IPS-18a (cell line): ENCODE measurements around the gene UMODL1.

Experiments
- H3K27ac ChIP-seq: one replicate; pipeline ENCODE4 v1.5.1; 2013; ENCODE audit warnings: low read length
- H3K27me3 ChIP-seq: one replicate; pipeline ENCODE4 v1.6.1; 2013; ENCODE audit warnings: mild to moderate bottlenecking, low read length; ENCODE audit not compliant: control insufficient read depth, insufficient read depth
- H3K36me3 ChIP-seq: one replicate; pipeline ENCODE4 v1.6.1; 2013; ENCODE audit warnings: low read depth, low read length; ENCODE audit not compliant: control insufficient read depth
- H3K4me1 ChIP-seq: one replicate; pipeline ENCODE4 v1.6.1; 2013; ENCODE audit warnings: low read depth, low read length; ENCODE audit not compliant: control insufficient read depth
- H3K4me3 ChIP-seq: one replicate; pipeline ENCODE4 v1.5.1; 2013; ENCODE audit warnings: low read length
- H3K9ac ChIP-seq: one replicate; pipeline ENCODE4 v1.6.1; 2013; ENCODE audit warnings: mild to moderate bottlenecking, low read length, moderate library complexity
- H3K9me3 ChIP-seq: one replicate; pipeline ENCODE4 v1.6.1; 2013; ENCODE audit warnings: low read depth, low read length; ENCODE audit not compliant: control insufficient read depth

The UMODL1 gene

DNA sequence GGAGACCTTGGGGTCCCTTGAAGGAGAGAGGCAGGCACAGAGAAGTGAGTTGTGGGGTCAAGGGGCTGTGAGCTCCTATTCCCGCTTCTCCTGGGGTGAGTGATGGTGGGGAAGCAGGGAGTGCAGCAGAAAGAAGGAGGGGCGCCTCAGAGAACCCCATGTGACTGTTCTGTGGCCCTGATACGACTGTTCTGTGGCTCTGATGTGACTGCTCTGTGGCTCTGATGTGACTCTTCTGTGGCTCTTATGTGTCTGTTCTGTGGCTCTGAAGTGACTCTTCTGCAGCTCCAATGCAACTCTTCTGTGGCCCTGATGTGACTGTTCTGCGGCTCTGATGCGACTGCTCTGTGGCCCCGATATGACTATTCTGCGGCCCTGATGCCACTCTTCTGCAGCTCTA, 29.9 kb upstream of the UMODL1 start:
- H3K4me3 ChIP-seq, result no peak overlapping the region
- H3K4me1 ChIP-seq, result no peaks in the 10 kb centered on the region
- H3K27ac ChIP-seq, result no peak overlapping the region
- no peaks in the 10 kb centered on the region for H3K27me3 ChIP-seq
- H3K9ac ChIP-seq, result no peak overlapping the region
- H3K9me3 ChIP-seq, result no peaks in the 10 kb centered on the region
- H3K36me3 ChIP-seq, result no peaks in the 10 kb centered on the region

DNA sequence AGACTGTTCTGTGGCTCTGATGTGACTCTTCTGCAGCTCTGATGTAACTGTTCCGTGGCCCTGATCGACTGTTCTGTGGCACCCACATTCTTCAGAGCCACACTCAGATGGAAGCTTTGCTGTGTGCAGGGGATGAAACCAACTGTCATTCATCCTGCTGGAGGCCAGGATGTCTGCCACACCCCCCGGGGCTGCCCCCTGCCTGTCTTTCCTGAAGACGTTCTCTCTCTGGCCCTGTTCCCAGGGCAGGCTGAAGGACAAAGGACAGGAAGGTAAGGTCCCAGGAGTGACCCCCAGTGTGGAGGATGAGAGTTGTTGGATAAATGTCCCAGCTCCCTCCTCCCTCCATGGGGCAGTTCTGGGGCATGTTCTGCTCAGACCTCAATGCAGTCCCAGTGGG, 29.4 kb upstream of the UMODL1 start:
- Histone ChIP-seq H3K27ac (no peak overlapping the region), H3K4me3 (no peak overlapping the region), H3K36me3 (no peaks in the 10 kb centered on the region), H3K9ac (no peak overlapping the region), H3K27me3 (no peaks in the 10 kb centered on the region), H3K9me3 (no peaks in the 10 kb centered on the region), H3K4me1 (no peaks in the 10 kb centered on the region)

- Histone ChIP-seq H3K4me1 (no peaks in the 10 kb centered on the region), H3K27me3 (no peaks in the 10 kb centered on the region), H3K9me3 (no peaks in the 10 kb centered on the region), H3K36me3 (no peaks in the 10 kb centered on the region), H3K9ac (no peak overlapping the region), H3K27ac (no peak overlapping the region), H3K4me3 (no peak overlapping the region)
These were observed 28.5 kb upstream of the UMODL1 start for GRCh38 chr21:42042651-42043050.

GRCh38 chr21:42043201-42043895, 27.8 kb upstream of the UMODL1 start:
- H3K9ac ChIP-seq, result no peak overlapping the region
- no peak overlapping the region for H3K27ac ChIP-seq
- H3K36me3 ChIP-seq, result no peaks in the 10 kb centered on the region
- H3K27me3 ChIP-seq, result no peaks in the 10 kb centered on the region
- H3K4me1 ChIP-seq, result no peaks in the 10 kb centered on the region
- H3K4me3 ChIP-seq, result no peak overlapping the region
- no peaks in the 10 kb centered on the region for H3K9me3 ChIP-seq

- Histone ChIP-seq H3K4me3 (no peak overlapping the region), H3K36me3 (no peaks in the 10 kb centered on the region), H3K9me3 (no peaks in the 10 kb centered on the region), H3K27me3 (no peaks in the 10 kb centered on the region), H3K9ac (no peak overlapping the region), H3K4me1 (no peaks in the 10 kb centered on the region), H3K27ac (no peak overlapping the region)
These were observed 27.2 kb upstream of the UMODL1 start for GRCh38 chr21:42043961-42044360.

GRCh38 chr21:42044871-42045495, 26.1 kb upstream of the UMODL1 start:
- no peaks in the 10 kb centered on the region for H3K4me1 ChIP-seq

DNA sequence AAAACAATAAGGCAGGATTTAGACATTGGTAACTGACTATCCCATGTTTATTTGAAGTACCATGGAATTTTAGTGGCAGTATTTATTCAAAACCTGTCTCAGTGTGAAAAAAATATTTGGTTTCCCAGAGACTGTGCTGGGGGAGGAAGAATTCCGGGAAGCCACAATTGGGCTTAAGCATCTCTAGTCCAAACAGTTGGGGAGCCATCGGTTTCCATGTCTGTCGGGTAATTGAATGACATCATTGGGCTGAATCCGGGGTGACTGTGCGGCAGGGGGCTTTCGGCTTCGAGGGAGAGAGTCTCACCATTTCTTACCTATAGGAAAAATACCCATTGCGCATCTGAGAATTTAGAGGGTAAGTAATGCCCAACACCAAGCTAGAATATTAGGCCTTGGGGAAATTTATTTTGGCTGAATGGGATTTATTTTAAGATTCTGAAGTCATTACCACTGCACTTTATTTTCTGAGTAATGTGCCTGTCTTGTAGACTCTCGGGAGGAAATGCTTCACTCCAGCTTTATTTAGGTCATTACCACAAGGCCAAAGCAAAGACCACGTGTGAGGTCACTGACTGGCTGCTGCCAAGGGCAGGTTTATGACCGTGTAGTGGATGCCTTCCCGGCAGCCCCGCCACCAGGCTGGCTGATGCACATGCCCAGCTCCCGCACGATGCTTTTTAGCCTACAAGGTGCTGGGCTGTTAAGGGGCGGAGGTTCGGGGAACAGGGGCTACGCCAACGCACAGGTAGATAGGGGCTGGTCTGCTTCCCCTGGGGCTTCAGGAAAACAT, 23.1 kb upstream of the UMODL1 start:
- Histone ChIP-seq H3K9me3 (no peaks in the 10 kb centered on the region), H3K27ac (no peak overlapping the region), H3K4me3 (no peak overlapping the region), H3K27me3 (no peaks in the 10 kb centered on the region), H3K4me1 (no peaks in the 10 kb centered on the region), H3K36me3 (no peaks in the 10 kb centered on the region), H3K9ac (no peak overlapping the region)

More at GRCh38 chr21:42044871-42045495, 26.1 kb upstream of the UMODL1 start:
- no peaks in the 10 kb centered on the region for H3K36me3 ChIP-seq
- H3K27me3 ChIP-seq, result no peaks in the 10 kb centered on the region
- H3K27ac ChIP-seq, result no peak overlapping the region
- H3K9me3 ChIP-seq, result no peaks in the 10 kb centered on the region
- no peak overlapping the region for H3K9ac ChIP-seq
- H3K4me3 ChIP-seq, result no peak overlapping the region

DNA sequence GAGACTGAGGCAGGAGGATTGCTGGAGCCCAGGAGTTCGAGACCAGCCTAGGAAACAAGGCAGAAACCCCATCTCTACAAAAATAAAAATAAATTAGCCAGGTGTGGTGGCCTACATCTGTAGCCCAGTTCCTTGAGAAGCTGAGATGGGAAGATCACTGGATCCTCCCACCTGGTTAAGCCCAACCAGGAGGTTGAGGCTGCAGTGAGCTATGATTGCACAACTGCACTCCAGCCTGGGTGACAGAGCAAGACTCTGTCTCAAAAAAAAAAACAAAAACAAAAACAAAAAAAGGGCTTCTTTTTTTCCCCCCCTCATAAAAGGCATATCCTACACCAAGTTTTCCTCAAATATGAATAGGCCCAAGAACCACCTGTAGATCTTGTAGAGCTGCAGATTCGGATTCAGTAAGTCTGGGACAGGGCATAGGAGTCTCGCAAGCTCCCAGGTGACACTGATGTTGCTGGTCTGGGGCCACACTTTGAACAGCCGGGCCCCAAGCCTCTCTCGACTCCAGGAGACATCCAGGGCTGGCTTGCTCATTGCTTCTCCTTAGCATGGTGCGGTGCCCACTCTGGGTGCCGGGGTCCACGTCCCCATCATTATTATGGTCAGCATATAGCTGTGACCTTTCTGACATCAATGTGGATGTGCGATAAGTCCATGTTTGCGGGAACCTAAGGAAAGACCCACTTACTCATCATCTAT, 22.1 kb upstream of the UMODL1 start:
- no peaks in the 10 kb centered on the region for H3K27me3 ChIP-seq
- no peak overlapping the region for H3K9ac ChIP-seq
- no peak overlapping the region for H3K27ac ChIP-seq

DNA sequence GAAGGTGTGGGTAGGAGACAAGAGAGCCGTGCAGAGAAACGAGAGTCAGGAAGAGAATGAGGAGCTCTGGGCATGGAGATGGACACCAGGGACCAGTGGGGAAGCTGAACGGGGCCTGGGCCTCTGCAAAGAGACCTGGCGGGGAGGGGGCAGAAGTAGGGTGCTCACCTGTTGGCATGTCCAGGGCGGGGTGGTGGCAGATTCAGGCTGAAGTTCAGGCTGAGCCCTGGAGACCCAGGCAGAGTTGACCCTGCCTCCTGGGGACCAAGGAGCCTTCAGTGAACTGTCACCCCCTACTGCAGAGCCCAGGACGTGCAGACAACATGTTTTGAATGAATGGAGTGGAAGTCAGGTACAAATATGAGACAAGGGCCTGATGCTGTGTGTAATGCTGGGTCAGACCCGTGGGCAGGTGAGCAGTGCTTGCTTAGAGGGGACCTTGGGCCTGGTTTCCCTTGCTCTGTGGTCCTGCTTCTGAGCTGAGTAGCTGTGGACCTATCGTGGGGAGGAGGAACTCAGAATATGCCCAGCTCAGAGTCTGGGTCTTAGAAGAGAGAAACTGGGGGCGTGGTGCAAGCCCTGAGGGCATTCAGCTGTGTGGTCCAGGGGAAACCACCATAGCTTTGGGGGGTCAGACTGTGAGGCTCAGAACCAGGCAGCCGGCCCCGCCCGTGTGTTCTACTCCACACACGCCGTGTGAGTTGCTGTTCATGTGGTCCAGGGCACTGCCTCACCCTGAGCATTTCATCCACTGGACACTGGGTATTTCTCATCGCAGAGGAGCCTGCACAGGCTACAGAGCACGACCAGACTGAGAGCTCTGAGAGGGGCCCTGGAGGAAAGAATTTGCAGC, 21.3 kb upstream of the UMODL1 start:
- no peaks in the 10 kb centered on the region for H3K27me3 ChIP-seq

More for the DNA sequence above, 22.1 kb upstream of the UMODL1 start:
- H3K4me3 ChIP-seq, result no peak overlapping the region
- no peaks in the 10 kb centered on the region for H3K36me3 ChIP-seq
- no peaks in the 10 kb centered on the region for H3K9me3 ChIP-seq
- H3K4me1 ChIP-seq, result no peaks in the 10 kb centered on the region

DNA sequence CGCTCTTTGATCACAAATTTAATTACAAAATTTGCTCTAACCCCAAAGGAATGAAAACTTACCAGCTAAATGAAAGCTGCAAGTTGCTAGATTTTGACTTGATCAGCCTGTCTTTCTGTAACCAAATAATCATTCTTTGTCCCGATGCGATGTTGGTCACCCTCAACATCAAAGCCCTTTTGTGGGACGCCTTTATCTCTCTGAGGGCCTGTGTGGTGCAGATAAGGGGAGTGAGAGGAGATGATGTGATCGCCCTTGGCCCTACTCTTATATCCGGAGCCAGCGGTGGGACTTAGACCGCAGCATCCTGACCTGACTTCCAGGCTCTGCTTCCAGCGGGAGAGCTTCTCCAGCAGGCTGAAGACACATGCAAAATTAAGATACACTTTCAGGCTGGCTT, 19.3 kb upstream of the UMODL1 start:
- Histone ChIP-seq H3K36me3 (no peaks in the 10 kb centered on the region), H3K4me1 (peaks cover 7% of the 10 kb centered on the region), H3K27ac (no peak overlapping the region), H3K9me3 (no peaks in the 10 kb centered on the region), H3K27me3 (no peaks in the 10 kb centered on the region), H3K9ac (no peak overlapping the region), H3K4me3 (no peak overlapping the region)

More for the DNA sequence above, 21.3 kb upstream of the UMODL1 start:
- H3K4me3 ChIP-seq, result no peak overlapping the region
- no peaks in the 10 kb centered on the region for H3K9me3 ChIP-seq
- no peaks in the 10 kb centered on the region for H3K4me1 ChIP-seq
- H3K9ac ChIP-seq, result no peak overlapping the region
- no peak overlapping the region for H3K27ac ChIP-seq
- no peaks in the 10 kb centered on the region for H3K36me3 ChIP-seq
